ENCODE measurements around the gene ARHGEF7. TPM values are rescaled to one million over a fixed set of nuclear protein-coding genes. Genes with fewer than 3 reads are reported as not detected.

Gene ARHGEF7
- polyA plus RNA-seq, 1 donor (not counting 4 experiments of a cell fraction or from before 2014, with no cell fraction given), result 25.2 TPM

- H3K4me3 ChIP-seq (ENCODE audit: control insufficient read depth in 2 of 3, extremely low read depth in 1 of 3, insufficient read depth in 2 of 3, low read depth in 1 of 3, low read length in 3 of 3), result no peak overlapping the region
- no peak overlapping the region for H2AFZ ChIP-seq (ENCODE audit: control insufficient read depth, low read length)
- no peak for FAIRE-seq
- no peaks in the 10 kb centered on the region for H3K27me3 ChIP-seq (ENCODE audit: control insufficient read depth, extremely low read depth, insufficient read depth, low read length)
- no peaks in the 10 kb centered on the region for H3K4me1 ChIP-seq (ENCODE audit: control insufficient read depth, extremely low read depth, insufficient read depth, low read length)
- no peak for DNase-seq (ENCODE audit: low read depth, low spot score)
- peaks cover 19 to 24% of the 10 kb centered on the region in 2 experiments for H3K36me3 ChIP-seq (ENCODE audit: control insufficient read depth in 2 of 2, extremely low read depth in 1 of 2, insufficient read depth in 2 of 2, low read length in 2 of 2)
- H3K27ac ChIP-seq (ENCODE audit: control insufficient read depth, insufficient read depth, low read length), result no peak overlapping the region
- peaks cover 18% of the 10 kb centered on the region for H3K79me2 ChIP-seq (ENCODE audit: control insufficient read depth, insufficient read depth, low read length)
- no peak for TF ChIP-seq CTCF (optimal IDR thresholded peaks at IDR 0.05 in 1 of 3, IDR thresholded peaks at IDR 0.05 in 1 of 3, conservative IDR thresholded peaks at IDR 0.05 in 1 of 3; ENCODE audit: extremely low read depth in 1 of 3, insufficient read depth in 2 of 3, low read length in 3 of 3)
- TF ChIP-seq EZH2 (IDR thresholded peaks at IDR 0.05; ENCODE audit: low read length), result no peak
- no peaks in the 10 kb centered on the region for H3K9me3 ChIP-seq (ENCODE audit: control insufficient read depth, low read depth, low read length)
- H4K20me1 ChIP-seq (ENCODE audit: control insufficient read depth, extremely low read depth, insufficient read depth, low read length), result no peaks in the 10 kb centered on the region
- H3K9me1 ChIP-seq (ENCODE audit: control insufficient read depth, extremely low read depth, insufficient read depth, low read length), result no peaks in the 10 kb centered on the region
- dilution Hi-C loops (cut with MboI; ENCODE audit: extremely low pct_ligation_motif_present, low sequenced_read_pairs), result no loop called here
- no peak overlapping the region for H3K4me2 ChIP-seq (ENCODE audit: control insufficient read depth, extremely low read depth, insufficient read depth, low read depth, low read length)
- H3K9ac ChIP-seq (ENCODE audit: control insufficient read depth, extremely low read depth, insufficient read depth, low read length), result no peak overlapping the region
These were observed 117.1 kb downstream of the ARHGEF7 start for GRCh38 chr13:111232191-111232590.

- peaks cover 18% of the 10 kb centered on the region for H3K79me2 ChIP-seq (ENCODE audit: control insufficient read depth, insufficient read depth, low read length)
- FAIRE-seq, result no peak
- H3K4me1 ChIP-seq (ENCODE audit: control insufficient read depth, extremely low read depth, insufficient read depth, low read length), result no peaks in the 10 kb centered on the region
- no peak for DNase-seq (ENCODE audit: low read depth, low spot score)
- no peak overlapping the region for H3K27ac ChIP-seq (ENCODE audit: control insufficient read depth, insufficient read depth, low read length)
- H3K9ac ChIP-seq (ENCODE audit: control insufficient read depth, extremely low read depth, insufficient read depth, low read length), result no peak overlapping the region
- dilution Hi-C loops (cut with MboI; ENCODE audit: extremely low pct_ligation_motif_present, low sequenced_read_pairs), result no loop called here
- no peak overlapping the region for H2AFZ ChIP-seq (ENCODE audit: control insufficient read depth, low read length)
- H3K9me1 ChIP-seq (ENCODE audit: control insufficient read depth, extremely low read depth, insufficient read depth, low read length), result no peaks in the 10 kb centered on the region
- H4K20me1 ChIP-seq (ENCODE audit: control insufficient read depth, extremely low read depth, insufficient read depth, low read length), result no peaks in the 10 kb centered on the region
- no peak overlapping the region for H3K4me2 ChIP-seq (ENCODE audit: control insufficient read depth, extremely low read depth, insufficient read depth, low read depth, low read length)
- H3K4me3 ChIP-seq (ENCODE audit: control insufficient read depth in 2 of 3, extremely low read depth in 1 of 3, insufficient read depth in 2 of 3, low read depth in 1 of 3, low read length in 3 of 3), result no peak overlapping the region
- no peaks in the 10 kb centered on the region for H3K27me3 ChIP-seq (ENCODE audit: control insufficient read depth, extremely low read depth, insufficient read depth, low read length)
- no peaks in the 10 kb centered on the region for H3K9me3 ChIP-seq (ENCODE audit: control insufficient read depth, low read depth, low read length)
- TF ChIP-seq EZH2 (IDR thresholded peaks at IDR 0.05; ENCODE audit: low read length) (no peak), CTCF (optimal IDR thresholded peaks at IDR 0.05 in 1 of 3, IDR thresholded peaks at IDR 0.05 in 1 of 3, conservative IDR thresholded peaks at IDR 0.05 in 1 of 3; ENCODE audit: extremely low read depth in 1 of 3, insufficient read depth in 2 of 3, low read length in 3 of 3) (no peak)
- peaks cover 15 to 23% of the 10 kb centered on the region in 2 experiments for H3K36me3 ChIP-seq (ENCODE audit: control insufficient read depth in 2 of 2, extremely low read depth in 1 of 2, insufficient read depth in 2 of 2, low read length in 2 of 2)
These were observed 118.0 kb downstream of the ARHGEF7 start for GRCh38 chr13:111233080-111233479.
